Ishikawa (cell line): ENCODE data around the gene PTPRJ.

Experiments used
- CEBPB ChIP-seq: IDR thresholded peaks from 2 replicates; pipeline ENCODE4 v1.6.1; 2012
- CREB1 ChIP-seq: IDR thresholded peaks from 2 replicates; pipeline ENCODE4 v1.6.1; 2012; ENCODE audit warnings: low read depth
- EGR1 ChIP-seq: IDR thresholded peaks from 2 replicates; pipeline ENCODE4 v1.6.1; 2012
- EP300 ChIP-seq: IDR thresholded peaks from 2 replicates; pipeline ENCODE4 v1.6.1; 2012; ENCODE audit warnings: borderline replicate concordance
- FOXM1 ChIP-seq: IDR thresholded peaks from 2 replicates; pipeline ENCODE4 v1.6.1; 2012; ENCODE audit warnings: low read depth, borderline replicate concordance
- NFIC ChIP-seq: IDR thresholded peaks from 2 replicates; pipeline ENCODE4 v1.6.1; 2012
- RAD21 ChIP-seq: IDR thresholded peaks from 2 replicates; pipeline ENCODE4 v1.6.1; 2012; ENCODE audit warnings: low read depth
- TAF1 ChIP-seq: IDR thresholded peaks from 2 replicates; pipeline ENCODE4 v1.6.1; 2012; ENCODE audit warnings: low read depth, mild to moderate bottlenecking
- TCF12 ChIP-seq: IDR thresholded peaks from 2 replicates; pipeline ENCODE4 v1.6.1; 2012; ENCODE audit warnings: low read depth
- TEAD4 ChIP-seq: IDR thresholded peaks from 2 replicates; pipeline ENCODE4 v1.6.1; 2012
- YY1 ChIP-seq: IDR thresholded peaks from 2 replicates; pipeline ENCODE4 v1.6.1; 2012; ENCODE audit warnings: low read depth
- ZBTB7A ChIP-seq: IDR thresholded peaks from 2 replicates; pipeline ENCODE4 v1.6.1; 2012; ENCODE audit warnings: low read depth
- TF ChIP-seq, protein P1 (sequence below): IDR thresholded peaks from 2 replicates; pipeline ENCODE4 v1.6.1; 2012; ENCODE audit warnings: low read depth, mild to moderate bottlenecking
- TF ChIP-seq, protein P2 (sequence below): IDR thresholded peaks from 2 replicates; pipeline ENCODE4 v1.6.1; 2012
- TF ChIP-seq, protein P3 (sequence below): IDR thresholded peaks from 2 replicates; pipeline ENCODE4 v1.6.1; 2012

PTPRJ gene

DNA sequence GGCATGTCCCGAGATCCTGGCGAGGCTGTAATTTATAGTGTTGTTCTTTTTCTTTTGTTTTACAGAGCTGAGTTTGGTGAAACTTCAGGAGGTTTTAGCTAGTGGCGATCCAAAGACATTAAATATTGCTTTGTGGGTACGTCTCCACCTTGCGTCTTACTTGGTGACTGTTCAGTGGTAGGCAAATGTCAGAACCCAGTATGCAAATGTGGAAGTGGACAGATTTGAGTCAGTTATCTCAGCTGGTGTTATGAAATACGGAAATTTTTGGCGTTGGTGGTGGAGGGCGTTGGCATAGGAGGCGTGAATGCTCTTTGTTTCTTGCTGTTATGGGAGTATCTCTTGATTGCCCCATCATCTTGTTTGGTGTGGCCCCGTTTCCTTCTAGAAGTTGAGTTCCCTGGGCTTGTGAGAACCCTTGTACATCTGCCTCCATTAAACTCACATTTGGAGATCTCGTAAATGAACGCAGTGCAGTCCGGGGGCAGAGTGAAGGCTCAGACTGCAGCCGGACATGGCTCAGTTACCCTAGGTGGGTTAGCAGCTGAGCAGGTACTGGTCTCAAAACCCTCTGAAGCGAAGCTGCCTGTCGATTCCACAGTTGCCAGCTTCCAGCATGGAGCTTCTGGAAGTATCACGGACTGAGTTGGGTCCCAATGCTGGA is 39.9 kb downstream of the PTPRJ start:
- no peak for TF ChIP-seq RAD21
- TF ChIP-seq CREB1: no peak
- TF ChIP-seq, protein P1, sequence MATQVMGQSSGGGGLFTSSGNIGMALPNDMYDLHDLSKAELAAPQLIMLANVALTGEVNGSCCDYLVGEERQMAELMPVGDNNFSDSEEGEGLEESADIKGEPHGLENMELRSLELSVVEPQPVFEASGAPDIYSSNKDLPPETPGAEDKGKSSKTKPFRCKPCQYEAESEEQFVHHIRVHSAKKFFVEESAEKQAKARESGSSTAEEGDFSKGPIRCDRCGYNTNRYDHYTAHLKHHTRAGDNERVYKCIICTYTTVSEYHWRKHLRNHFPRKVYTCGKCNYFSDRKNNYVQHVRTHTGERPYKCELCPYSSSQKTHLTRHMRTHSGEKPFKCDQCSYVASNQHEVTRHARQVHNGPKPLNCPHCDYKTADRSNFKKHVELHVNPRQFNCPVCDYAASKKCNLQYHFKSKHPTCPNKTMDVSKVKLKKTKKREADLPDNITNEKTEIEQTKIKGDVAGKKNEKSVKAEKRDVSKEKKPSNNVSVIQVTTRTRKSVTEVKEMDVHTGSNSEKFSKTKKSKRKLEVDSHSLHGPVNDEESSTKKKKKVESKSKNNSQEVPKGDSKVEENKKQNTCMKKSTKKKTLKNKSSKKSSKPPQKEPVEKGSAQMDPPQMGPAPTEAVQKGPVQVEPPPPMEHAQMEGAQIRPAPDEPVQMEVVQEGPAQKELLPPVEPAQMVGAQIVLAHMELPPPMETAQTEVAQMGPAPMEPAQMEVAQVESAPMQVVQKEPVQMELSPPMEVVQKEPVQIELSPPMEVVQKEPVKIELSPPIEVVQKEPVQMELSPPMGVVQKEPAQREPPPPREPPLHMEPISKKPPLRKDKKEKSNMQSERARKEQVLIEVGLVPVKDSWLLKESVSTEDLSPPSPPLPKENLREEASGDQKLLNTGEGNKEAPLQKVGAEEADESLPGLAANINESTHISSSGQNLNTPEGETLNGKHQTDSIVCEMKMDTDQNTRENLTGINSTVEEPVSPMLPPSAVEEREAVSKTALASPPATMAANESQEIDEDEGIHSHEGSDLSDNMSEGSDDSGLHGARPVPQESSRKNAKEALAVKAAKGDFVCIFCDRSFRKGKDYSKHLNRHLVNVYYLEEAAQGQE: no peak
- no peak for TF ChIP-seq TEAD4
- TF ChIP-seq, protein P2, sequence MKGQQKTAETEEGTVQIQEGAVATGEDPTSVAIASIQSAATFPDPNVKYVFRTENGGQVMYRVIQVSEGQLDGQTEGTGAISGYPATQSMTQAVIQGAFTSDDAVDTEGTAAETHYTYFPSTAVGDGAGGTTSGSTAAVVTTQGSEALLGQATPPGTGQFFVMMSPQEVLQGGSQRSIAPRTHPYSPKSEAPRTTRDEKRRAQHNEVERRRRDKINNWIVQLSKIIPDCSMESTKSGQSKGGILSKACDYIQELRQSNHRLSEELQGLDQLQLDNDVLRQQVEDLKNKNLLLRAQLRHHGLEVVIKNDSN: no peak

DNA sequence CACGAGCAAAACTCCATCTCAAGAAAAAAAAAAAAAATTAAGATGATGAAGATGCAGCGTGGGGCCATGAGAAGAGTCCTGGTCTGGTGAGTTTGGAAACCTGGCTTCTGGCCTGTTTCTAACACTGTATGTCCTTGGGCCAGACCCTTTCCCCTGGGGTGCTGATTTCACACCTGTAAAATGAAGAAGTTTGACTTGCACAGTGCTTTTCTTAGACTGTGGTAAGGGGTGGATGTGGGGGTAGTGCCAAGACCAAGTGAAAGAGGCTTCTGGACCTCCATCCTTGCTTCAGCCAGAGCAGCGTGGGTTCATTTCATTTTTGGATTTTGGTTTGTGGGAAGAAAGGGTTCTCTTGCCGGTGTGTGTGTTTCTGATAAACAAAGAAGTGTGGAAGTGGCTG is 42.1 kb downstream of the PTPRJ start:
- TF ChIP-seq YY1 (no peak), FOXM1 (no peak), EGR1 (no peak), RAD21 (no peak), NFIC (no peak), TAF1 (no peak), TCF12 (no peak), CREB1 (no peak), ZBTB7A (no peak), EP300 (no peak), CEBPB (no peak), TEAD4 (no peak)
- TF ChIP-seq, protein P1: no peak
- TF ChIP-seq, protein P2: no peak
- TF ChIP-seq, protein P3, sequence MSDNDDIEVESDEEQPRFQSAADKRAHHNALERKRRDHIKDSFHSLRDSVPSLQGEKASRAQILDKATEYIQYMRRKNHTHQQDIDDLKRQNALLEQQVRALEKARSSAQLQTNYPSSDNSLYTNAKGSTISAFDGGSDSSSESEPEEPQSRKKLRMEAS: no peak

DNA sequence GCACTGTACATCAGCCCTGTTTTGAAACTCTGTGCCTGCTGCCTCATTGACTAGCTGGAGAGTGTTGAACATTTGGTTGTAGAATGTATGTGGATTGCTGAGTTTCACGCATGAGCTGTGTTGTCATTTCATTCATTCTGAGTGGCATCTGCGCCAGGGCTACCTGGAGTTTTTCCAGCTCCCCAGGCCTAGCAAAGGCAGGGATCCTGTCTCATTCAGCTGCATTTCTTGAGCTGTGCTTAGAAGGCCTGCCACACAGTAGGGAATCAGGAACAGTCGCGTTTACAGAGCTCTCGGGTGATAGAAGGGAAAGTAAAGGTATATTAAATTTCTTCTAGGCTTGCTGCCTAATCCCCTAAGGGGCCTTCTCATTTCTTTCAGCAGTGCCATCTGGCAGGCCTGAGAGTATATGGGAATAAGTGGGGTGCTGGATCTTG is 44.3 kb downstream of the PTPRJ start:
- peak; percentile 71 for TF ChIP-seq NFIC
- TF ChIP-seq TEAD4: peak; percentile 59; the same call in 1 of the 2 replicates
- no peak for TF ChIP-seq CEBPB
- peak; percentile 60; the same call in 1 of the 2 replicates for TF ChIP-seq EP300
- TF ChIP-seq FOXM1: no peak
- TF ChIP-seq, protein P1: no peak
- TF ChIP-seq RAD21: peak; percentile 28; the same call in 1 of the 2 replicates
- TF ChIP-seq, protein P2: no peak
- TF ChIP-seq TCF12: peak; percentile 71

DNA sequence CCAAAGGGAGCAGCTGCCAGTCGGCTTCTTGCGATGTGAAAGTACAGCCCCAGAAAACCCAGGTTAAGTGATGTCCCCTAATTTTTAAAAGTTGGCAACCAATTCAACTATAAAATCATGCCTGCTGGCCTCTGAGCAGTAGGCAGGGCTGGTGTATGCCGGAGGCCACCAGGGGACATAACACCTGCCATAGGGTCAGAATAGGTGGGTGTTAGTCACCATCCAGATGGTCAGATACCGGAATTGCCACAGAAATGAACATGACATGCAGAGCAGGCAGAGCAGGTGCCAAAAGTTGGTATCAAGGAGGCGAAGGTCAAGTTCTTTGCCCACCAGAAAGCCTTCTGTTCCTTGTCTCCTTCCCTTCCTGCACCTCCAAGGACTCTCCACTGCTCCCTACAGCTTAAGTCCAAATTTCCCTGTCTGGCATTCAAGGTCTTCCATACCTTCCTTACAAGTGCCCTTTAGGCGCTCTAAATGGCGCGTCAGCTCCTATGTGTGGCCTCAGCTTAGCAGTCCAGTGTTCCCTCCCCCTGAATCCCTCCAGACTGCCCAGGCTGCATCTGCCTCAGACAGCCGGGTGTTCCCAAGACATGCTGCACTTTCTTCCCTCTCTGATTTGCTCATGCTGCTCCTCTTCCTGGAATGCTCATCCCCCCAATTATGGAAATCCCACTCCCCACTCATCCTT is 45.1 kb downstream of the PTPRJ start:
- TF ChIP-seq NFIC (no peak), EGR1 (no peak), TAF1 (no peak), YY1 (no peak), FOXM1 (no peak), CREB1 (no peak), TCF12 (no peak), RAD21 (no peak), TEAD4 (no peak), EP300 (no peak), CEBPB (no peak), ZBTB7A (no peak)
- TF ChIP-seq, protein P1: no peak
- TF ChIP-seq, protein P3: no peak
- TF ChIP-seq, protein P2: no peak
